ENCODE results near the gene HES5. TPM values are rescaled to one million over a fixed set of nuclear protein-coding genes. Genes with fewer than 3 reads are reported as not detected.
A peak's percentile ranks its signal among the peaks of the same experiment; 100 is the strongest.

Gene HES5
- total and polyA plus RNA-seq, 10 of the 15 experiments (the other 5 are each of a cell fraction or from before 2014, with no cell fraction given): 0.12 to 0.15 TPM; not detected in 8

DNA sequence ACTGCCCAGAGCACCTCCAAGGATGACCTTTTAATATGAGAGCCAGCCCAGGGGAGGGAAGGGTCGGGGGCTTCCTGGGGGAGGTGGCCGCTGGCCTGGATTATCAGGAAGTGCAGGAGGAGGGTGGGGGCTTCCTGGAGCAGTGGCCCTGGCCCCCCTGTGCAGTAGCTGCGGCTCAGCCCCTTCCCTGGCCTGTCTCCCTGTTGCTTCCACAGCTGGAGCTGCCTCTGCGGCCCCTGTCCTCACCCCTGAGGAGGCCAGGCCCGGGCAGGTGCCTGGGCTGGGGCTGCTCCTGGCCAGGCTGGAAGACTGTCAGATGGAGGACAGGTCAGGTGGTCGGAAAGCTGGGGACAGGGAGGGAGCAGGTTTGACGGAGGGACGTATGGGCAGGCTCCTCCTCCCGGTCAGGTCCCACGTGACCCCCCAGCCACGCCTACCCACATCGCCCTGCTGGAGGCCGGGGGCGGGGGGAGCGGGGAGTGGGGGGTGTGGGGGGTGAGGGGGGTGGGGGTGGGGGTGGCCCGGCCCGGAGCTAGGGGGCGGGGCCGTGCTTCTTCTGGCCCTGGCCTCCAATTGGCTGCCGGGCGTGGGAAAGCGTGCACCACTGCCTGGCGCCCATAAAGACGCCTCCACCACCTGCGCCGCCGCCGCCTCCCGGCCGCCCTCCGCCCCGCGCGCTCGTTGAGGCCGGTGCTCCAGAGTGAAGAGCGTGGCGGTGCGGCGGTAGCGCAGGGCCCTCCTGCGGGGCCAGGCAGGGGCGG is 15.9 kb upstream of the HES5 start:
- Histone ChIP-seq H3K4me3 (peak overlapping the region; percentile 82; the same call in 1 of the 2 replicates), H3K27ac (ENCODE audit: control insufficient read depth, insufficient read depth) (peak overlapping the region; percentile 96), H2AFZ (ENCODE audit: control insufficient read depth, low read depth, low read length) (no peak overlapping the region; the same call in 1 of the 2 replicates), H3K4me2 (ENCODE audit: control insufficient read depth, insufficient read depth) (peak overlapping the region; percentile 99), H3K9me3 (replicated peaks; ENCODE audit: control insufficient read depth, insufficient read depth, low read length) (no peaks in the 10 kb centered on the region), H4K20me1 (ENCODE audit: control insufficient read depth, insufficient read depth) (no peaks in the 10 kb centered on the region), H3K36me3 (ENCODE audit: control insufficient read depth in 2 of 2, insufficient read depth in 2 of 2, low read length in 1 of 2) (no peaks in the 10 kb centered on the region), H3K79me2 (ENCODE audit: control insufficient read depth, insufficient read depth, low read length) (peaks cover 5% of the 10 kb centered on the region; the same call in 1 of the 2 replicates), H3K27me3 (replicated peaks in 1 of 2; ENCODE audit: control insufficient read depth in 2 of 2, insufficient read depth in 2 of 2, low read length in 1 of 2) (no peaks in the 10 kb centered on the region), H3K9ac (ENCODE audit: control insufficient read depth, insufficient read depth, low read length) (peak overlapping the region; percentile 85; the same call in 1 of the 2 replicates), H3K4me1 (ENCODE audit: control insufficient read depth, insufficient read depth, low read length) (peaks cover 32% of the 10 kb centered on the region)
- in situ Hi-C loops (cut with MboI) (loop anchor here (5.0 kb wide), 2 partner anchors 36 to 134 kb away; partner anchors contain the start of gene PEX10), intact Hi-C loops (cut with micrococcal nuclease; ENCODE audit: unreplicated experiment) (loop anchor here (10.0 kb wide), 1 partner anchor 241 kb away; no protein-coding TSS in a partner anchor)
- ATAC-seq (peak; percentile 61), DNase-seq (ENCODE audit: low read depth, low spot score) (peak; percentile 80), FAIRE-seq (peak; percentile 38)
- POLR2A ChIA-PET: interaction anchor here (0.6 to 4.9 kb wide), 9 partner anchors 10 to 133 kb away, joined by 3 to 62 read pairs (median 5); partner anchors contain the start of genes PANK4, PEX10, PRXL2B and TNFRSF14
- CTCF ChIA-PET: interaction anchor here (0.9 to 4.9 kb wide), 4 partner anchors 15 to 130 kb away, joined by 3 to 37 read pairs (median 18); no protein-coding TSS in a partner anchor
- no TSS peak for BruUV-seq (replicated peaks)
- RAD21 ChIA-PET (ENCODE audit: unreplicated experiment): interaction anchor here (0.9 to 7.1 kb wide), 8 partner anchors 10 to 152 kb away, joined by 3 to 86 read pairs (median 28); partner anchors contain the start of genes PANK4, PRXL2B and TNFRSF14
- SMC1A ChIA-PET (ENCODE audit: uncharacterized antibody, unreplicated experiment): interaction anchor here (0.8 to 2.7 kb wide), 6 partner anchors 20 to 133 kb away, joined by 3 to 15 read pairs (median 3); partner anchors contain the start of genes PANK4 and PEX10
- 2% methylated on average over 36 of the region's 43 CpGs for WGBS (ENCODE audit: insufficient coverage, insufficient replicate concordance, low lambda C conversion rate, missing lambda C conversion rate)
- peak; percentile 48 to 83; a peak in 3 of 4 replicates for TF ChIP-seq BHLHE40 (IDR thresholded peaks at IDR 0.05; ENCODE audit: borderline replicate concordance in 1 of 2, low read depth in 2 of 2, low read length in 1 of 2)
- TF ChIP-seq, protein P1, sequence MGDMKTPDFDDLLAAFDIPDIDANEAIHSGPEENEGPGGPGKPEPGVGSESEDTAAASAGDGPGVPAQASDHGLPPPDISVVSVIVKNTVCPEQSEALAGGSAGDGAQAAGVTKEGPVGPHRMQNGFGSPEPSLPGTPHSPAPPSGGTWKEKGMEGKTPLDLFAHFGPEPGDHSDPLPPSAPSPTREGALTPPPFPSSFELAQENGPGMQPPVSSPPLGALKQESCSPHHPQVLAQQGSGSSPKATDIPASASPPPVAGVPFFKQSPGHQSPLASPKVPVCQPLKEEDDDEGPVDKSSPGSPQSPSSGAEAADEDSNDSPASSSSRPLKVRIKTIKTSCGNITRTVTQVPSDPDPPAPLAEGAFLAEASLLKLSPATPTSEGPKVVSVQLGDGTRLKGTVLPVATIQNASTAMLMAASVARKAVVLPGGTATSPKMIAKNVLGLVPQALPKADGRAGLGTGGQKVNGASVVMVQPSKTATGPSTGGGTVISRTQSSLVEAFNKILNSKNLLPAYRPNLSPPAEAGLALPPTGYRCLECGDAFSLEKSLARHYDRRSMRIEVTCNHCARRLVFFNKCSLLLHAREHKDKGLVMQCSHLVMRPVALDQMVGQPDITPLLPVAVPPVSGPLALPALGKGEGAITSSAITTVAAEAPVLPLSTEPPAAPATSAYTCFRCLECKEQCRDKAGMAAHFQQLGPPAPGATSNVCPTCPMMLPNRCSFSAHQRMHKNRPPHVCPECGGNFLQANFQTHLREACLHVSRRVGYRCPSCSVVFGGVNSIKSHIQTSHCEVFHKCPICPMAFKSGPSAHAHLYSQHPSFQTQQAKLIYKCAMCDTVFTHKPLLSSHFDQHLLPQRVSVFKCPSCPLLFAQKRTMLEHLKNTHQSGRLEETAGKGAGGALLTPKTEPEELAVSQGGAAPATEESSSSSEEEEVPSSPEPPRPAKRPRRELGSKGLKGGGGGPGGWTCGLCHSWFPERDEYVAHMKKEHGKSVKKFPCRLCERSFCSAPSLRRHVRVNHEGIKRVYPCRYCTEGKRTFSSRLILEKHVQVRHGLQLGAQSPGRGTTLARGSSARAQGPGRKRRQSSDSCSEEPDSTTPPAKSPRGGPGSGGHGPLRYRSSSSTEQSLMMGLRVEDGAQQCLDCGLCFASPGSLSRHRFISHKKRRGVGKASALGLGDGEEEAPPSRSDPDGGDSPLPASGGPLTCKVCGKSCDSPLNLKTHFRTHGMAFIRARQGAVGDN (IDR thresholded peaks at IDR 0.05): peak; percentile 87
- TF ChIP-seq CEBPB (IDR thresholded peaks at IDR 0.05; ENCODE audit: borderline replicate concordance in 1 of 2, low read depth in 2 of 2, low read length in 2 of 2): no peak
- TF ChIP-seq RAD51 (IDR thresholded peaks at IDR 0.05): peak; percentile 94
- TF ChIP-seq HDGF (IDR thresholded peaks at IDR 0.05): peak; percentile 81; the same call in 1 of the 2 replicates
- peak; percentile 82; the same call in 1 of the 2 replicates for TF ChIP-seq POLR2AphosphoS2 (IDR thresholded peaks at IDR 0.05; ENCODE audit: low read depth, low read length)
- TF ChIP-seq ZNF384 (IDR thresholded peaks at IDR 0.05; ENCODE audit: borderline replicate concordance, low read depth, low read length): no peak
- TF ChIP-seq RFX5 (IDR thresholded peaks at IDR 0.05; ENCODE audit: low read depth, low read length): no peak
- TF ChIP-seq POLR2A (IDR thresholded peaks at IDR 0.05; ENCODE audit: low read depth, low read length): peak; percentile 96
- TF ChIP-seq YBX1 (IDR thresholded peaks at IDR 0.05): no peak
- peak; percentile 54 for TF ChIP-seq SP1 (IDR thresholded peaks at IDR 0.05; ENCODE audit: low read depth, low read length)
- no peak for TF ChIP-seq MYC (IDR thresholded peaks at IDR 0.05; ENCODE audit: insufficient read depth, insufficient read length, insufficient replicate concordance, low read length, severe bottlenecking)
- TF ChIP-seq, protein P2, sequence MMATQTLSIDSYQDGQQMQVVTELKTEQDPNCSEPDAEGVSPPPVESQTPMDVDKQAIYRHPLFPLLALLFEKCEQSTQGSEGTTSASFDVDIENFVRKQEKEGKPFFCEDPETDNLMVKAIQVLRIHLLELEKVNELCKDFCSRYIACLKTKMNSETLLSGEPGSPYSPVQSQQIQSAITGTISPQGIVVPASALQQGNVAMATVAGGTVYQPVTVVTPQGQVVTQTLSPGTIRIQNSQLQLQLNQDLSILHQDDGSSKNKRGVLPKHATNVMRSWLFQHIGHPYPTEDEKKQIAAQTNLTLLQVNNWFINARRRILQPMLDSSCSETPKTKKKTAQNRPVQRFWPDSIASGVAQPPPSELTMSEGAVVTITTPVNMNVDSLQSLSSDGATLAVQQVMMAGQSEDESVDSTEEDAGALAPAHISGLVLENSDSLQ (IDR thresholded peaks at IDR 0.05): 0 out of 2 replicates have a peak, but pooled peaks have one; percentile 13
- TF ChIP-seq SMAD5 (IDR thresholded peaks at IDR 0.05; ENCODE audit: low read depth): peak; percentile 53; the same call in 1 of the 2 replicates
- TF ChIP-seq TCF3 (IDR thresholded peaks at IDR 0.05; ENCODE audit: borderline replicate concordance, insufficient read depth, low read depth, low read length): peak; percentile 92
- TF ChIP-seq SIN3A (IDR thresholded peaks at IDR 0.05; ENCODE audit: low read depth, low read length): 0 out of 2 replicates have a peak, but pooled peaks have one; percentile 35
